MCF 10A (cell line): ENCODE results near the gene CPNE4. TPM values are rescaled to one million over a fixed set of nuclear protein-coding genes. Genes with fewer than 3 reads are reported as not detected.

Experiments used
- BruUV-seq: library from RNA; stranded (reverse); fragments of 400-500 nt; replicated peaks from 2 replicates; lab custom pipeline; 2021; lab: Mats Ljungman, UMichigan
- CTCF ChIA-PET: fragments of 300-600 bp; sonication (Branson Sonifier 250); formaldehyde crosslinking; extraction: SDS; loops from one replicate; lab custom pipeline; 2021; ENCODE audit warnings: antibody characterized with exemption, inconsistent platforms; lab: Yijun Ruan, JAX
- POLR2A ChIA-PET: fragments of 300-600, 350-650 bp; sonication (Branson Sonifier 250); formaldehyde crosslinking; extraction: SDS; loops from one replicate; lab custom pipeline; 2020; ENCODE audit warnings: antibody characterized with exemption, inconsistent platforms; lab: Yijun Ruan, JAX
- DNase-seq: peaks from one replicate; pipeline ENCODE4 v3.0.0-alpha.2; 2018; ENCODE audit not compliant: unreplicated experiment
- H3K27ac Mint-ChIP-seq: one replicate; pipeline ENCODE4 v1.8.0; 2022; ENCODE audit warnings: mild to moderate bottlenecking, low read depth, mixed read lengths; ENCODE audit not compliant: unreplicated experiment
- H3K27me3 Mint-ChIP-seq: one replicate; pipeline ENCODE4 v1.8.0; 2022; ENCODE audit warnings: mixed read lengths; ENCODE audit not compliant: insufficient read depth, unreplicated experiment
- H3K36me3 Mint-ChIP-seq: one replicate; pipeline ENCODE4 v1.8.0; 2022; ENCODE audit warnings: mild to moderate bottlenecking, moderate library complexity, mixed read lengths; ENCODE audit not compliant: insufficient read depth, unreplicated experiment
- H3K4me1 Mint-ChIP-seq: one replicate; pipeline ENCODE4 v1.8.0; 2022; ENCODE audit warnings: mixed read lengths; ENCODE audit not compliant: insufficient read depth, unreplicated experiment
- H3K4me3 Mint-ChIP-seq: one replicate; pipeline ENCODE4 v1.8.0; 2022; ENCODE audit warnings: mild to moderate bottlenecking, moderate library complexity, mixed read lengths; ENCODE audit not compliant: unreplicated experiment
- H3K9me3 Mint-ChIP-seq: one replicate; pipeline ENCODE4 v1.8.0; 2022; ENCODE audit warnings: mixed read lengths; ENCODE audit not compliant: unreplicated experiment
- CTCF ChIP-seq: fragments of 200-600 bp; IDR thresholded peaks from one replicate; pipeline ENCODE4 v1.8.0; 2022; ENCODE audit warnings: antibody characterized with exemption, mild to moderate bottlenecking; ENCODE audit not compliant: unreplicated experiment
- intact Hi-C: fragments of 100-400 bp; cut with micrococcal nuclease; formaldehyde crosslinking; loops from 2 replicates; pipeline ENCODE4 v1.14.1; 2022
- total RNA-seq: library from RNA; stranded (reverse); gene quantifications from 2 replicates; pipeline ENCODE4 v1.2.3, GENCODE V29; 2022

The CPNE4 gene
- total RNA-seq, 1 experiment from 2014 or later: not detected

GRCh38 chr3:131794766-131795388 lies 239.9 kb downstream of the CPNE4 start:
- TF ChIP-seq CTCF: peak; percentile 77
- peak; percentile 57 for DNase-seq
- no peaks in the 10 kb centered on the region for H3K9me3 Mint-ChIP-seq
- no peak overlapping the region for H3K27ac Mint-ChIP-seq
- intact Hi-C loops: loop anchor here (1.0 to 10.0 kb wide), 5 partner anchors 234 to 762 kb away; no protein-coding TSS in a partner anchor
- H3K27me3 Mint-ChIP-seq: peaks cover 14% of the 10 kb centered on the region
- H3K4me3 Mint-ChIP-seq: no peak overlapping the region
- H3K36me3 Mint-ChIP-seq: no peaks in the 10 kb centered on the region
- no TSS peak for BruUV-seq
- ChIA-PET CTCF (interaction anchor here (0.6 to 7.1 kb wide), 77 partner anchors 10 to 1664 kb away, joined by 3 to 104 read pairs (median 4); partner anchors contain the start of gene CPNE4), POLR2A (no interaction called here)
- H3K4me1 Mint-ChIP-seq: no peaks in the 10 kb centered on the region

DNA sequence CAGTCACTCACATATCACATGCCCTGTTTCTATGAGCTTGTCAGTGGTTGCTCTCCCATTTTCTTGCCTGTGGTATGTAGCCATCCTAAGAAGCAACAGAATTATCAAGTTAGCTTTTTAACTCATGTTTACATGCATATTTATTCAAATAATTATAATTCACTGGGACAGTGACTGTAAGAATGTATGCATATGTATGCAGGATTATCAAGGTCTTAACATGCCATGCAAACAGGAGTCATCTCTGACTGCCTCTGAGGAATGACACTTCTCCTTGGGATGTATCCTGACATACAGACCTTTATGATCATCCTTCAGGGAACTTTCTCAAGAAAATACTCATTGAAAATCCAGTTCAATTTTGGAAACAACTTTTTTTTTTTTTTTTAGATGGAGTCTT lies 240.9 kb downstream of the CPNE4 start:
- no TSS peak for BruUV-seq
- no peaks in the 10 kb centered on the region for H3K36me3 Mint-ChIP-seq
- no peak for TF ChIP-seq CTCF
- no peak overlapping the region for H3K27ac Mint-ChIP-seq
- POLR2A ChIA-PET: no interaction called here
- no peaks in the 10 kb centered on the region for H3K4me1 Mint-ChIP-seq
- intact Hi-C loops: loop anchor here (2.0 to 10.0 kb wide), 4 partner anchors 391 to 761 kb away; no protein-coding TSS in a partner anchor
- peaks cover 24% of the 10 kb centered on the region for H3K27me3 Mint-ChIP-seq
- no peaks in the 10 kb centered on the region for H3K9me3 Mint-ChIP-seq
- CTCF ChIA-PET: interaction anchor here (0.7 to 7.1 kb wide), 26 partner anchors 10 to 805 kb away, joined by 3 to 104 read pairs (median 11); partner anchors contain the start of gene CPNE4
- DNase-seq: no peak
- no peak overlapping the region for H3K4me3 Mint-ChIP-seq

GRCh38 chr3:131789188-131789587 lies 245.6 kb downstream of the CPNE4 start:
- TF ChIP-seq CTCF: no peak
- Mint-ChIP-seq H3K4me3 (no peak overlapping the region), H3K27me3 (peaks cover 26% of the 10 kb centered on the region), H3K36me3 (no peaks in the 10 kb centered on the region), H3K27ac (no peak overlapping the region), H3K9me3 (peaks cover 6% of the 10 kb centered on the region), H3K4me1 (no peaks in the 10 kb centered on the region)
- intact Hi-C loops: no loop called here
- ChIA-PET POLR2A (no interaction called here), CTCF (no interaction called here)
- BruUV-seq: no TSS peak
- DNase-seq: no peak

DNA sequence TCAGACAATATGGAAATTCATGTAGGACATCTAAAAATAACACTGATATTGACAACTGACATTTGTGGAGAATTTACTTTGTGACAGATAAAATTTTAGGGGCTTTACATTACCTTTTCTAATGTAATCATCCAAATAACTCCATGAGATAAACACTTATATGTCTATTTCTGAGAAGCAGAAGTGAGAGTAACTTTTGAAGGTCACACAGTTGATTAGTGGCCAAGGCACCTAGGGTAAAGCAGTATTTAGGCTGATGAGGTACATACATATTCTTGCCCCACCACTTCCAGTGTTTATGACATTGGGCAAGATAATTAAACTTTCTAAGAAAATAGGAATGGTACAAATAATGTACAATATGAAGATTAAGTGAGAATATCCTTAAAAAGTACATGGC lies 248.4 kb downstream of the CPNE4 start:
- TF ChIP-seq CTCF: no peak

More for the DNA sequence above, 248.4 kb downstream of the CPNE4 start:
- Mint-ChIP-seq H3K27ac (no peak overlapping the region), H3K9me3 (peaks cover 6% of the 10 kb centered on the region), H3K27me3 (peaks cover 26% of the 10 kb centered on the region), H3K4me1 (no peaks in the 10 kb centered on the region), H3K4me3 (no peak overlapping the region), H3K36me3 (no peaks in the 10 kb centered on the region)
- no peak for DNase-seq
- ChIA-PET POLR2A (interaction anchor here (0.6 kb wide), 1 partner anchor 267 kb away, joined by 3 read pairs; no protein-coding TSS in a partner anchor), CTCF (interaction anchor here (4.0 kb wide), 1 partner anchor 8 kb away, joined by 28 read pairs; no protein-coding TSS in a partner anchor)
- BruUV-seq: no TSS peak
- intact Hi-C loops: no loop called here
